Heart left ventricle (tissue), 13 donors: ENCODE measurements around the gene PNPO.

ENCODE experiments used
- POLR2A ChIP-seq, 2 donors: fragments of 450-650 bp; IDR thresholded peaks; one replicate each; pipeline ENCODE4 v1.6.1; 2017; ENCODE audit warnings: antibody characterized with exemption in 2 of 2, mild to moderate bottlenecking in 2 of 2, moderate library complexity in 2 of 2
- TF ChIP-seq, protein P1 (sequence below), 12 donors: fragments of 200-600 bp; sonication (generic) in 4 of 12; IDR thresholded peaks; one replicate each; pipeline versions ENCODE4 v1.5.0 to v1.8.0; 2018 to 2022; ENCODE audit warnings: antibody characterized with exemption in 12 of 12, mild to moderate bottlenecking in 5 of 12
- donor health status: ischemic (EF 13 %, LVEDD 7.1; RV severe dilation, severe dysfunction).
- donor health status: DM: no; HTN: yes; CAD: no.
- donor health status: DM: no; HTN: no; CAD: no.
- donor health status: ischemic (EF 25% LVEDD 6.9; RV normal size, moderate dysfunction).
- donor health status: ischemic (EF 25% LVEDD 5.7; RV mildly dilated, moderate dysfunction).
- donor health status: ischemic (EF 35%, LVEDD 5.7; RV mildly dilated, moderate dysfunction).
- donor health status: nonischemic (EF 11% LVEDD 7.7; RV severe dilation, severe dysfunction).
- donor health status: DM: yes; HTN: yes; CAD: no.
- donor health status: PGD.
- donor health status: ischemic (EF 29% LVEDD 5.4; RV normal size, mild dysfunction).
- donor health status: nonischemic (EF 23%, LVEDD 6.1; RV moderate dilation, normal function).

DNA sequence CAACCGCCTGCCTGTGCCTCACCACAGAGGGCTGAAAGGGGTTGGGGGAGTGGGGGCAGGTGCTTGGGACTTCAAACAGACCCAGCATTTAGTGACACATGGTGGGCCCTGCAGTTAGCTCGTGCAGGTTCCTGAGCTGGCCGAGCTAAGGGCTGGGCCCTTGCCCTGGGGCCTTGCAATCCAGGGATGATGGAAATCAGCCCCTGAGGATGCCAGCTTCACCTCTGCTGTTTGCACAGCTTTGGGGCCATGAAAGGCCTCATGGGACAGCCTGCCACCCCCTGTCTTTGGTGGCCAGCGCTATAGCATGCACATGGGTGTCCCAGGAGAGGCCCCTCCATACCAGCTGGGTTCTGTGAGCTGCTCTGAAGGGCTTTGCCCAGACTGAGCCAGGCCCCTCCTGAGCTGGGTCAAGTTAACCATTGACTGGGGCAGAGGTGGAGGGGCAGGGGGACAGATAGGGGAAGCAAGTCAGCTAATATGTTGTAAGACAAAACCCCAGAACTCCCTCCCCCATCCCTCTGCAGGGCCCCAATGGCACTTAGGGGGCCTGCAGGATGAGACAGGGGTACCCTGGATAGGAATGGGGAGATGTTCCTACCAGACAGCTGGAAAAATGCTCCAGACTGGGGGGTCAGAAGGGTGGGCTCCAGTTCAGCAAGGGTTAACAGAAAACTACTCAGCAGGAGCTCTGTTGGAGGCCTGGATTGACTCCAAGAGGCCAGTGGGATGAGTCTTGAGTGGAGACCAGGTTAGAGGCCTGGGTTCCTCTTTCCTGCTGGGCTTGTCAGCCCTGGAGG lies 15.6 kb downstream of the PNPO start:
- TF ChIP-seq, protein P1, sequence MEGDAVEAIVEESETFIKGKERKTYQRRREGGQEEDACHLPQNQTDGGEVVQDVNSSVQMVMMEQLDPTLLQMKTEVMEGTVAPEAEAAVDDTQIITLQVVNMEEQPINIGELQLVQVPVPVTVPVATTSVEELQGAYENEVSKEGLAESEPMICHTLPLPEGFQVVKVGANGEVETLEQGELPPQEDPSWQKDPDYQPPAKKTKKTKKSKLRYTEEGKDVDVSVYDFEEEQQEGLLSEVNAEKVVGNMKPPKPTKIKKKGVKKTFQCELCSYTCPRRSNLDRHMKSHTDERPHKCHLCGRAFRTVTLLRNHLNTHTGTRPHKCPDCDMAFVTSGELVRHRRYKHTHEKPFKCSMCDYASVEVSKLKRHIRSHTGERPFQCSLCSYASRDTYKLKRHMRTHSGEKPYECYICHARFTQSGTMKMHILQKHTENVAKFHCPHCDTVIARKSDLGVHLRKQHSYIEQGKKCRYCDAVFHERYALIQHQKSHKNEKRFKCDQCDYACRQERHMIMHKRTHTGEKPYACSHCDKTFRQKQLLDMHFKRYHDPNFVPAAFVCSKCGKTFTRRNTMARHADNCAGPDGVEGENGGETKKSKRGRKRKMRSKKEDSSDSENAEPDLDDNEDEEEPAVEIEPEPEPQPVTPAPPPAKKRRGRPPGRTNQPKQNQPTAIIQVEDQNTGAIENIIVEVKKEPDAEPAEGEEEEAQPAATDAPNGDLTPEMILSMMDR (IDR thresholded peaks at IDR 0.05) = no peak
- no peak for TF ChIP-seq POLR2A (IDR thresholded peaks at IDR 0.05)
